CD4-positive, alpha-beta T cell treated with Interleukin-21 for 1 hour (primary cell): Measurements from ENCODE around the gene PCDHGC3.

Experiments
- DNase-seq: peaks from one replicate; pipeline ENCODE4 v3.0.0-alpha.2; 2020

PCDHGC3 gene

DNA sequence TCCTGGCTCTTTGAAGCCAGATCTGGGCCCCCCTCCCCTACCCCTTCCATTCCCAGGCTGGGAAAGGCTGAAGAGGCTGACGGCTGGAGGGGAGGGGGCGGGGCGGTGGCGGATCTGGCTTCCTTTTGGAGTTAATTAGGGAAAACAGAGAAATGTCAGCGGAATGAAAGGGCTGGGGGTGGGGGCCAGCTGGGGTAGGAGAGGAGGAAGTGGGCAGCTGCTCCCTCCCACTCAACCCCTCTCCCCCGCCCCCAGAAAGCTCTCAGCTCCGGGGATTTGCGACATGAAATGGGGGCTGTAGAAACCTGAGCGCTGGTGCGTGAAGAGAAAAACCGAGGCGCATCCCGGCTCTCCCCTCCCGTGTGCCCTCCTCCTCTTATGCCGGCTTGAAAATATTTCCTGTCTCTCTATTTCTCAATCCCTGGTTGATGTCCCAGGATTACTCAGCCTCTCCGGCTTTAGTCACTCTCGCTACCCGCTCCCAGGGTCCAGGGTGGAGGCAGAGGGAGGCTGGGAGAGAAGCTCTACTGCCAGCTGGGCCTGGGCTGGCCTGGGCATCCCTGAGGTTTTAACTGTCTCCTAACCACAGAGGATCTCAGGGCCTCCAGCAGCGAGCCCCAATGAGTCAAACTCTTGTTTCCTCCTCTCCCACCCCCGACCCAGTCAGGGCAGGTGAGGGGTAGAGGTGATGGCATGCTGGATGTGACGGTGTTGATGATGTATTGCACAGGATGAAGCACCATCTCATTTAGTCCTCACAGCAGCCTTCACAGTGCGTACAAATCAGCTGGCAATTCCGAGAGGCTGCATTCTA lies 33.2 kb downstream of the PCDHGC3 start:
- no peak for DNase-seq

DNA sequence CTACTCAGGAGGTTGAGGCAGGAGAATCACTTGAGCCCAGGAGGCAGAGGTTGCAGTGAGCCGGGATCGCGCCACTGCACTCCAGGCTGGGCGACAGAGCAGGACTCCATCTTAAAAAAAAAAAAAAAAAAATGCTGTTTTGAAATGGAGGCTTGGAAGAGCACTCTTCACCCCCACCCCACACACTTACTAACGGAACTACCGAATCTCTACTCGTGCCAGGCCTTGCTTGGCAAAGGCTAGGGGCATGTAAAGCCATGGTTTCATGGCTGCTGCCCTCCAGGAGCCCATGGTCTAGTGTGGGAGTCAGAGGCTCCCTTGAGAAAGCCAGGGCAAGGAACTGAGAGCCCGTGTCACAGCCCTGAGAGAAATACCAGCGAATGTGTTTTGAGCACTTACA lies 34.4 kb downstream of the PCDHGC3 start:
- no peak for DNase-seq

DNA sequence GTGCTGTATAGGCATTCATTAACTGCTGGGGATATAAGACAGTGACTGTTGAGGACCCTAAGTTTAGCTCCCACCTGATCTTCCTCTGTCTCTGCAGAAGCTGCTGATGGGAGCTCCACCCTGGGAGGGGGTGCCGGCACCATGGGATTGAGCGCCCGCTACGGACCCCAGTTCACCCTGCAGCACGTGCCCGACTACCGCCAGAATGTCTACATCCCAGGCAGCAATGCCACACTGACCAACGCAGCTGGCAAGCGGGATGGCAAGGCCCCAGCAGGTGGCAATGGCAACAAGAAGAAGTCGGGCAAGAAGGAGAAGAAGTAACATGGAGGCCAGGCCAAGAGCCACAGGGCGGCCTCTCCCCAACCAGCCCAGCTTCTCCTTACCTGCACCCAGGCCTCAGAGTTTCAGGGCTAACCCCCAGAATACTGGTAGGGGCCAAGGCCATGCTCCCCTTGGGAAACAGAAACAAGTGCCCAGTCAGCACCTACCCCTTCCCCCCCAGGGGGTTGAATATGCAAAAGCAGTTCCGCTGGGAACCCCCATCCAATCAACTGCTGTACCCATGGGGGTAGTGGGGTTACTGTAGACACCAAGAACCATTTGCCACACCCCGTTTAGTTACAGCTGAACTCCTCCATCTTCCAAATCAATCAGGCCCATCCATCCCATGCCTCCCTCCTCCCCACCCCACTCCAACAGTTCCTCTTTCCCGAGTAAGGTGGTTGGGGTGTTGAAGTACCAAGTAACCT lies 35.3 kb downstream of the PCDHGC3 start:
- DNase-seq = no peak

DNA sequence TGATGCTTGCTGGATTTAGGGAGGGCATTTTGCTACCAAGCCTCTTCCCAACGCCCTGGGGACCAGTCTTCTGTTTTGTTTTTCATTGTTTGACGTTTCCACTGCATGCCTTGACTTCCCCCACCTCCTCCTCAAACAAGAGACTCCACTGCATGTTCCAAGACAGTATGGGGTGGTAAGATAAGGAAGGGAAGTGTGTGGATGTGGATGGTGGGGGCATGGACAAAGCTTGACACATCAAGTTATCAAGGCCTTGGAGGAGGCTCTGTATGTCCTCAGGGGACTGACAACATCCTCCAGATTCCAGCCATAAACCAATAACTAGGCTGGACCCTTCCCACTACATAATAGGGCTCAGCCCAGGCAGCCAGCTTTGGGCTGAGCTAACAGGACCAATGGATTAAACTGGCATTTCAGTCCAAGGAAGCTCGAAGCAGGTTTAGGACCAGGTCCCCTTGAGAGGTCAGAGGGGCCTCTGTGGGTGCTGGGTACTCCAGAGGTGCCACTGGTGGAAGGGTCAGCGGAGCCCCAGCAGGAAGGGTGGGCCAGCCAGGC lies 36.1 kb downstream of the PCDHGC3 start:
- DNase-seq = no peak

DNA sequence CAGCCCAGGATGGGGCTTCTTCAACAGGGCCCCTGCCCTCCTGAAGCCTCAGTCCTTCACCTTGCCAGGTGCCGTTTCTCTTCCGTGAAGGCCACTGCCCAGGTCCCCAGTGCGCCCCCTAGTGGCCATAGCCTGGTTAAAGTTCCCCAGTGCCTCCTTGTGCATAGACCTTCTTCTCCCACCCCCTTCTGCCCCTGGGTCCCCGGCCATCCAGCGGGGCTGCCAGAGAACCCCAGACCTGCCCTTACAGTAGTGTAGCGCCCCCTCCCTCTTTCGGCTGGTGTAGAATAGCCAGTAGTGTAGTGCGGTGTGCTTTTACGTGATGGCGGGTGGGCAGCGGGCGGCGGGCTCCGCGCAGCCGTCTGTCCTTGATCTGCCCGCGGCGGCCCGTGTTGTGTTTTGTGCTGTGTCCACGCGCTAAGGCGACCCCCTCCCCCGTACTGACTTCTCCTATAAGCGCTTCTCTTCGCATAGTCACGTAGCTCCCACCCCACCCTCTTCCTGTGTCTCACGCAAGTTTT lies 36.7 kb downstream of the PCDHGC3 start:
- peak; percentile 83 for DNase-seq

DNA sequence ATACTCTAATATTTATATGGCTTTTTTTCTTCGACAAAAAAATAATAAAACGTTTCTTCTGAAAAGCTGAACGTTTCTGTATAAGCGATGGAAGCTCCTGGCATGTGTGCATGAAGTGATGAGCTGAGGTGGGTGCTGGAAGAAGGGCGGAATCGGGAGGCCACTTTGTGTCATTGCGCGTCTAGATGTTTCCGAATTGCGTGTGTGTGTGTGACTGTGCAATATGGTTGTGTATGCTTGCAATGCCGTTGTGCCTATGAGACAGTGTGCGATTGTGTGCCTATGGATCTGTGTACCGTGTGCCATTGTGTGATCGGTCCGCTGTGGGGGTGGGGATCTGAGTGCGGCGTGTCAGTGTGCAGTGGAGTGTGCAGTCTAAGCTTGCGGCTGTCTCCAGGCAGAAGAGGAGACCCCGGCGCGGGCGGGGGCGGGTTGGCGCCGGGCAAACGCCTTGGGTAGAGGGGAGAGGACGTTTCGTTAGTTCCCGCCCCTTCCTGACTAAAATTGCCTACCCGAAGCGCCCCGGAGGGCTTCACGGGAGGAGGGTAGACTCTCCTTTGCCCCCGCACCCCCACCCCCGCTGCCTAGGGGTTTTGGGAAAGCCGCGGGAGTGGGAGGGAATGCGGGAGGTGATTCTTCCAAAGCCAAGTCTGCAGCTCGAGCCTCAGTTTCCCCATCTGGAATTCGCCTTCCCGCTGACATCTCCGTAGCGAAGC lies 37.3 kb downstream of the PCDHGC3 start:
- DNase-seq = peak; percentile 15

DNA sequence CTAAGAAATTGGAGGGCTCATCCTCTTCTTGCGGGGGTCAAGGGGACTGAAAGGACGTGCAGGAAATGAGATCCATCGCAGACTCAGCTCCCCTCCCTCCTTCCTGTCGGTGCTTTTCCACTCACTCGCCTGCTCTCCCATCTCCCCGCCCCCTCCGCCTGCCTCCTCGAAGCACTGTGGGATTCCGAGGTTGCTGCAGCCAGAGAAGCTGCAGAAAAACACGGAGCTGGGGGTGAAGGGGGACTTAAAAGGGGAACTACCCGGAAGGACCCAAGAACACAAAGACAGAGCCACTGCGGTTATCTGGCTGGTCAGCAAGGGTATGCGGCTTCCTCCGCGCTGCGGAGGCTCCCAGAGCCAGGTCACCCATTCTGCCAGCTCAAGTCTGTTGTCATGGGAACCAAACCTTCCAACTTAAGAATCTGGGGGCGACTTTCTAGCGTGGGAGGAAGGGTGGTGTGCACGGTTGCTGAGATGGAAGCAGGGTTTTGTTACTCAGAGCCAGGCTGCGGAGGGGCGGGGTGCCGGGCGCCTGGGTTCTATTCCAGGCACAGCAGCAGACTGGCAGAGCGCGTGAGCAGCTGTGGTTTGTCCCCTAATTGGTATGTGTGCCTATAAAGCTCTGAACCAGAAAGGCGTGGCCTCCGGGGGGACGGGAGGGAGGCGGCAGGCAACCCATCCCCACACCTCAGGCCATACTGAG lies 38.0 kb downstream of the PCDHGC3 start:
- peak; percentile 35 for DNase-seq

DNA sequence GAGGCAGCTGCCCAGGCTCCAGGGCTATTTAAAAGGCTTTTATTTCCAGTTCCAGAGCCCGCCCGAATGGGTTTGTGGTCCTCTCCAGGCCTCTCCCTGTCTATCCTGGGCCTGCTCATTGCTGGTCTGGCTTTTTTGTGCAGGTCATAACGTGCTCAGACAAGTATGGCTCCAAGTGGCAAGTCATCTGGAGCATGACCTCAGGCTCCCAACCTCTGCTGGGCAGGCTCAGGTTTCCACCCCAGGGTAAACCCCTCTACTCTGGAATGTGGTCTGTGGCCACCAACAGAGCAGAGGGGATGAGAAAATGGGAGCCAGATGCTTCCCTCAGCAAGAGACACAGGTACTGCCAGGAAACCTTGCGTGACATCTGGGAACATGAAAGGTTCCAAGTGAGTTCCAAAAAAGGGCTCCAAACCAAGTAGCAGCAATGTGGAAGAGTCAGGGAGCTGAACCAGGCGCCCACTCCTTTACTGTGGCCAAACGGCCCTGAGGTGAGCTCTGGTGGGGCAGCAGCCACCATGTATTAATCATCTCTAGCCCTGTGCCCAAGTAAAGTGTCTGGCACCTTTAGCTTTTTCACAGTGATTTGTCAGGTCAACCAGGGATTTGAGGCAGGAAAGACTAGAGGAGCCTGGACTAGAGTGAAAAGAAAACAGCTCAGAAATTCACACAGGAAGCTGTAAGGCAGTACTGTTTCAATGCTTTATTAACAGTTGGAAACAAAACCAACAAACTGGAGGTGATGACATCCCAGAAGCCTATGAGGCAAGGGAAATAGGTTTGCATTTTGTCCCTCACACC lies 38.8 kb downstream of the PCDHGC3 start:
- DNase-seq = no peak

DNA sequence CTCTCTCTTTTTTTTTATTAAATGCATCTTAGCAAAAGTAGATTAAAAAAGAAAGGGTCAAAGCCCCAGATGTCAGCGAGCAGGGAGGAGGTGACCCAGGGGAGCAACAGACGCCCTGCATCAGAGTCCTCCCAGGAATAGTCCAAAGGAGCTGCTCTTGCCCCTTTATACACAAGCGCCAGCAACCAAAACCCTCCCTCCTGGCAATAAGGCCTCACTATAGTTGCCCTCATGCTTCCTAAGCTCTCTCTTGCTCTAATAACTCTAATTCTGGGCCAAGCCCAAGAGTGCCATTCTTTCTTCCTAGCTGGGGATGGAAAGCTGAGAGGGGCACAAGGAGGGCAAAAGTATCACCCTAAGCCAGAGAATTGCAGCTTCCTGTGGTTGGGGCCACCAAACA lies 39.4 kb downstream of the PCDHGC3 start:
- no peak for DNase-seq

DNA sequence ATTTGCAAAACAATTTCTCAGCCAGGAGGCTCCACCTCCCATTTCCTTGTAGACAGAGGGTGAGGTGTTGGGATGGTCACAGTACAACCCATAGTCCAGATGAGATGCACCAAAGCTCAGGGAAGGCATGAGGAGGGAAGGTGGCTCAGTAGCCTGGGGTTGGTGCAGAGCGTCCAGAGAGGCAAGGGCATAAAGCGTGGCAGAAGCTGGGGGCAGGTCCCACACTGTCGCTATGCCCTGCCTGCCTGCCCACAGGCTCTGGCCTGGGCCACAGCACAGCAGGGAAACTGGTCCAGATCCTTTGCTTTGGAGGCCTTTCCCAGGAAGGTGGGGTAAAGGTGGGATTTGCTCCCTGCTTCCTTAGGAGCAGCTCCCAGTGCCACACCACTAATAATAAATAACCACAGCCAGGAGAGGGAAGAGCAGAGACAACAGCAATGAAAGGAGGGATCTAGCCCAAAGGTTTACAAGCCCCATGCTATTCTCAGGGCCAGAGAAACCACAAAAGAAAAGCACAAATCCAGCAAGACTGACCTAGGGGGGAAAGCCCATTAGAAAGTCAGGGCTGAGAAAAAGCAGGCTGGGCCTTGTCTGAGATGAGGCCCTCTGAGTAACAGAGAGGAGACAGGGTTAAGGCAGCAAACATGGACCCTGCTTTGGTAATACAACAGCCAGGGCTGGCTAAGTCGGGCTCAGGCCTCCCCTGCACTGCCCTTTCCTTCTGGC lies 40.3 kb downstream of the PCDHGC3 start:
- DNase-seq = no peak

DNA sequence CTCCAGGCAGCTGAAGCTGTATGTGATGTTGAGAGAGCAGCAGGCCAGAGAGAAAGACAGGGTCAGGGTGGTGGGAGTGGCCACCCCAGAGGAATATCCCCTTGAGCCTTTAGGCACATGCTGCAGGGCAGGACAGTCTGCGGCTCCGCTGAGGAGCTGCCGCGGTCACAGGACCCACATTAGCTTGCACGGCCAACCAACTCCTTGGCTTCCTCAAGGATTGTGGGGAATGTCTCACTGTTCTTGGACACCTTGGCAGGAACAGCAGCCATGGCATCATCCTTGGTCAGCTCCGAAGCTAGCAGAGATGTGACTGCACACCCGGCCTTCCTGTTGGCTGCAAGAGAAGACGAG lies 40.9 kb downstream of the PCDHGC3 start:
- DNase-seq = no peak

DNA sequence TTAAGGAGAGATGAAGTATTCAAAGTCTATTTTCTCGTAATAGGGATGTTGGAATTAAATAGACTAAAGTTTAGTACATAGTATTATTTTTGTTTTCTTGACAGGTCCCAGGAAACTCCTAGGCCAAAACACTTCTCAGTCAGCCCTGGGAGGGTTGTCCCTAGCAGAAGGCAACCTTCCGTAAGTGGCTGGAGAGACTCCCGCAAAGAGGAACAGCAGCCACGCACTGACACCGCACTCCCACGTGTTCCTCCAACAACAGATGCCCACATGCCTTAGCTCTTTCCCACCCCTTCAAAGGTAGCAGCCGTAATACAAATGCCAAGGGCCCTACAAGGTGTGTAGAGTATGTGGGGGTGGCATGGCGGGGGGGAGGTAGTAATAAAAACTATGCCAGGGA lies 41.5 kb downstream of the PCDHGC3 start:
- no peak for DNase-seq

DNA sequence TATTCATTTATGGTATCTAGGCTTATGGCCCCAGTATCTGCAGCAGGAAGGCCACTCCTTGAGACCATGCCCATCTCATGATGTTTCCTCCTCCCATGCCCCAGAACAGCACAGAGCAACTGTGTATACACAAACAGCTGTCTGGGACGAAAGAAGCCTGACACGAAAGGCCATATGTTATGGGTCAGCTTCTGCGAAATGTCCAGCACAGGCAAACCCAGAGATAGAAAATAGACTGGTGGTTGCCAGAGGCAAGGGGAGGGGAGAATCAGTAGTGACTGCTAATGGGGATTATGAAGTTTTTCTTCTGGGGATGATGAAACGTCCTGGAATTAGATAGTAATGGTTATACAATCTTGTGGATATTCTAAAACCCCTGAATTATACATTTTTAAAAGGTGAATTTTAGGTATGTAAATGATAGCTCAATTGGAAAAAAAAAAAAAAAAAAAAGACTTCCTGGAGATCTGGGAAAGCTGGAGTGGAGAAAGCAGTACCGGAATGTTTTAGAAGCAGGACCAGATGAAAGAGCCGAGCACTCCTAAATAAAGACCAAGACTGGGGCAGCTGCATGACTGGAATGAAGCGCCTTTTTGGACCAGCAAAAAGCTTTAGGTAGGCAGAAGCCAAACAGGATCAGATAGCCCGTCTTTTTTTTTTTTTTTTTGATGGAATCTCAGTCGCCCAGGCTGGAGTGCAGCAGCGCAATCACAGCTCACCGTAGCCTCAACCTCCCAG lies 42.3 kb downstream of the PCDHGC3 start:
- no peak for DNase-seq

DNA sequence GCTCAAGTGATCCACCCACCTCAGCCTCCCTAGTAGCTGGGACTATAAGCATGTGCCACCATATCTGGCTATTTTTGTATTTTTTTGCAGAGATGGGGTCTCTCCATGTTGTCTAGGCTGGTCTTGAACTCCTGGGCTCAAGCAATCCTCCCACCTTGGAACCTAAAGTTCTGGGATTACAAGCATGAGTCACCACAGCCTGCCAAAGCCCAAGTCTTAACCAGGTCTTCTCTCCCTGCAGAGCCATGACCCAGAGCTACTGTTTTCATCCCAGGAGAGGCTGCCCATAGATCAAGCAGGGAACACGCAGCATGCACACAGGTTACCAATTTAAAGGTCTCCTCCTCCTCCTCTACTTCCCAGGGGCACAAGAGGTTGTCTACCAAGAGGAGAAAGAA lies 42.9 kb downstream of the PCDHGC3 start:
- no peak for DNase-seq

DNA sequence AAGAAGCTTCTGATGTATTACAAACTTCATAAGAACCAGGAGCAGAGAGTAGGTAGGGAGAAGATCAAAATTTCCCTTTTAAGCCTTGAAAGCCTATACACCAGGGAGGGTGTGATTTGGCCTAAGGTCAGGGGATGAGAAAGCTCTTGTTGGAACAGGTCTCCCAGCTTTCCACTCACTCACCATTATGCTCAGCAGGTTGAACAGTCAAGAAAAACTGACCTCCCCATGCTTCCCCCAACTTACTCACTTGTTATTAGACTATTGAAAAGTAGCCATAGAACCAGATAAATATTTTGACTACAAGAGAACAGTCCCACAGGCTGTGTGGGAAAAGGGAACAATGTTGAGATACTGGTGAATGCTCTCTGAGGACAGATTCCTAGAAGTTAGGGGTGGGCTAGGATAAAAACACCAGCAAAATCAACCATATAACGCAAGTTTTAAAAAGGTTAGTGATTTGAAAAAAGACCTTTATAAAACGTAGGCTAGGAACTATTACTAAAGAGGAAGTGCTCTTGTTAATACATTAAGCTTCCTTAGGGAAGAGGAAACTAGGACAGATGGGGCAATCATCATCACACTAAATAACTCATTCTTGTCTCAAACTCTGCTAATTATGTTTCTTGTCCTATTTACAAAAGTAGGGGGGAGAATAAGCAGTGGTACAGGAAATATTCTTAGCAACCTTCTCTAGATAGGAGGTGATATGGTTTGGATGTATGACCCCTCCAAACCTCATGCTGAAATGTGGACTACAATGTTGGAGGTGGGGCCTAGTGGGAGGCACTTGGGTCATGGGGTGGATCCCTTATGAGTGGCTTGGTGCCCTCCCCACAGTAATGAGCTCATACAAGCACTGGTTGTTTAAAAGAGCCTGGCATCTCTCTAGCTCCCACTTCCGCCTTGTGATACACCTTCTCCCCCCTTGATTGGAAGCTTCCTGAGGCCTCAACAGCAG lies 44.1 kb downstream of the PCDHGC3 start:
- no peak for DNase-seq

DNA sequence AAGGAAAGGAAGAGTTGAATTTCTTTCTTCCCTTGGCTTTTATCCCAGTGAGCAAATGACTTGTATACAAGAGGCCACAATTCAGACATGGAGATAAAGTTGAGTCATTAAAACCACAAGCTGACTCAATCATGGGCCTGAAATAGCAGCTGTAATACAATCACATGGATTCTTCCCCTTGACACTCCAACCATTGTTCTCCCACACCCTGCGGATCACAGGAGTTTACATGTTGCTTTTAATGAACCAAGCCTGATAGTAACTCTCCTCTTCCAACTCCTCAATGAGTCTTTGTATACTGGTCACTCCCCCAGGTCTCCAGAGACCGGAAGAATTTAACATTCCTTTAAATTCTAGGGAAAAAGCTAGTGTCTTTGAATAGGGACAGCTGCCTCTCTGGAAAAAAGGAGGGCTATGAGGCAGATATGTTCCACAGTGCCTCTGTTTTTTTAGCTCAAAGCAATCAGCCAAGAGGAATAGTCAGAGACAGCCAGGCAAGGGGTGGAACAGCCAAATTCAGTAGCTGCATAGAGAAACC lies 45.5 kb downstream of the PCDHGC3 start:
- no peak for DNase-seq

DNA sequence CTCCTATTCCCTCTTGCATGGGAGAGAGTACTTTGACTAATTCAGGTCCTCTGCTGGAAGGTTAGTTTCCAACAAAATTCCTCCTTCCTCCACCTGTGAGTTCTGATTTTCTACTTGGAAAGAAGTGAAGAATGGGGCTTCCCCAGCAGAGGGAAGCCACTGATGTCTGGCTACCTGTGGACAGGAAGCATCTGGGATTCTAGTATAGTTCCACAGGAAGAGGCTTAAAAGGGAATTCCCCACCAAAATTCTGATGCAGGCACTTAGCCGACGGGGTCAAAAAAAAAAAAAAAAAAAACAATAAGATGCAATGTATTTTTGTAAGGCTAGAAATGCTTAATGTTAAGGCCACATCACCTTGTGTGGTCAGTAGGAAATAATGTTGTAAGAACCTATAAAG lies 46.5 kb downstream of the PCDHGC3 start:
- no peak for DNase-seq

DNA sequence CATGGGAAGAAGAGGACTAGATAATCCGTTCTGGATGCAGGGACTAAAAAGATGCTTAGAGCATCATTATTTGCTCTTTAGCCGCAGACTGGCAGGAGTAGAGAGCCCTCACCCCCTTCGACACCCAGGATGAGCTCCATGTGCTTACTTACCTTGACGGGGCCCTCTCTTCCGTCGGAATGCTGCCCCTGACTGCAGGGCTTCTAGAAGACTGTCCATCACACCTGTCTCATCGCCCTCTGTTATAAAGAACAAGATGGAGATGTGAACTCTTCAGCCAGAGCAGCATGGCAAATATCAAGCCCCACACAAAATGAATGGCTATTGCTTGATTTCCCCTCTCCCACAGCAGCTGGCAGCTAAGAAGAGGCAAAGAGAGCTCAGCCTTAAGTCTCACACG lies 48.2 kb downstream of the PCDHGC3 start:
- no peak for DNase-seq
